Activated gamma-delta T cell treated with Interleukin-2 at 50 U/mL for 16 hours (primary cell): ENCODE measurements around the gene SPDEF.

Experiments
- DNase-seq: peaks from one replicate; pipeline ENCODE4 v3.0.0-alpha.2; 2020

SPDEF gene

GRCh38 chr6:34540841-34541240, 15.3 kb downstream of the SPDEF start:
- DNase-seq = no peak

- DNase-seq = no peak
These were observed 15.9 kb downstream of the SPDEF start for GRCh38 chr6:34540222-34540621.

GRCh38 chr6:34539181-34539580, 16.9 kb downstream of the SPDEF start:
- DNase-seq = no peak

GRCh38 chr6:34538581-34538980, 17.5 kb downstream of the SPDEF start:
- DNase-seq = no peak

GRCh38 chr6:34537922-34538550, 18.1 kb downstream of the SPDEF start:
- no peak for DNase-seq

GRCh38 chr6:34536959-34537848, 18.9 kb downstream of the SPDEF start:
- DNase-seq = no peak

GRCh38 chr6:34536251-34536958, 19.7 kb downstream of the SPDEF start:
- DNase-seq = no peak

- DNase-seq = no peak
These were observed 20.5 kb downstream of the SPDEF start for GRCh38 chr6:34535646-34536045.

GRCh38 chr6:34535199-34535598, 20.9 kb downstream of the SPDEF start:
- no peak for DNase-seq

- DNase-seq = no peak
These were observed 21.5 kb downstream of the SPDEF start for GRCh38 chr6:34534656-34535055.

GRCh38 chr6:34534146-34534545, 22.0 kb downstream of the SPDEF start:
- DNase-seq = no peak

GRCh38 chr6:34532230-34532629, 23.9 kb downstream of the SPDEF start:
- DNase-seq = no peak

- no peak for DNase-seq
These were observed 24.4 kb downstream of the SPDEF start for GRCh38 chr6:34531580-34532201.

- DNase-seq = no peak
These were observed 25.3 kb downstream of the SPDEF start for GRCh38 chr6:34530753-34531365.

- no peak for DNase-seq
These were observed 26.3 kb downstream of the SPDEF start for GRCh38 chr6:34529665-34530327.

GRCh38 chr6:34528996-34529664, 27.0 kb downstream of the SPDEF start:
- no peak for DNase-seq

- DNase-seq = no peak
These were observed 28.1 kb downstream of the SPDEF start for GRCh38 chr6:34527751-34528670.

GRCh38 chr6:34526992-34527728, 29.0 kb downstream of the SPDEF start:
- DNase-seq = peak; percentile 97

- DNase-seq = no peak
These were observed 29.7 kb downstream of the SPDEF start for GRCh38 chr6:34526241-34526972.
